Activated CD8-positive, alpha-beta T cell treated with anti-CD3 and anti-CD28 coated beads for 36 hours (primary cell): Measurements from ENCODE around the gene FSTL3. TPM values are rescaled to one million over a fixed set of nuclear protein-coding genes. Genes with fewer than 3 reads are reported as not detected.
A peak's percentile ranks its signal among the peaks of the same experiment; 100 is the strongest.

ENCODE experiments used
- ATAC-seq: fragments of 200-7000 bp; cut with Tn5 transposase; one replicate; pipeline ENCODE4 v1.10.0; 2021; ENCODE audit warnings: mild to moderate bottlenecking, moderate library complexity
- CTCF ChIA-PET: fragments of 350-600 bp; sonication (Branson Sonifier 250); formaldehyde crosslinking; loops from one replicate; lab custom pipeline; 2021; ENCODE audit warnings: antibody characterized with exemption; lab: Charles Lee
- POLR2A ChIA-PET: fragments of 350-600 bp; sonication (Branson Sonifier 250); formaldehyde crosslinking; loops from one replicate; lab custom pipeline; 2021; ENCODE audit warnings: antibody characterized with exemption; lab: Charles Lee
- DNase-seq: peaks from one replicate; pipeline ENCODE4 v3.0.0-alpha.2; 2020
- H3K27ac Mint-ChIP-seq: one replicate; pipeline ENCODE4 v1.8.0; 2021; ENCODE audit warnings: mild to moderate bottlenecking, mixed read lengths
- H3K27me3 Mint-ChIP-seq: one replicate; pipeline ENCODE4 v1.8.0; 2021; ENCODE audit warnings: mixed read lengths
- H3K36me3 Mint-ChIP-seq: one replicate; pipeline ENCODE4 v1.8.0; 2021; ENCODE audit warnings: low read depth, mixed read lengths
- H3K4me1 Mint-ChIP-seq: one replicate; pipeline ENCODE4 v1.8.0; 2021; ENCODE audit warnings: low read depth, mixed read lengths
- H3K4me3 Mint-ChIP-seq: one replicate; pipeline ENCODE4 v1.8.0; 2021; ENCODE audit warnings: mild to moderate bottlenecking, moderate library complexity, mixed read lengths
- H3K9me3 Mint-ChIP-seq: one replicate; pipeline ENCODE4 v1.8.0; 2021; ENCODE audit warnings: mixed read lengths
- intact Hi-C: fragments of 100-400 bp; cut with micrococcal nuclease; formaldehyde crosslinking; loops from one replicate; pipeline ENCODE4 v1.10.0; 2022
- total RNA-seq, 2 experiments: library from RNA; stranded (reverse); gene quantifications; one replicate each; pipeline ENCODE4 v1.2.3, GENCODE V29; 2021
- TF ChIP-seq, protein P1 (sequence below): fragments of 200-600 bp; IDR thresholded peaks from one replicate; pipeline ENCODE4 v1.8.0; 2022; ENCODE audit warnings: antibody characterized with exemption, mild to moderate bottlenecking

Gene FSTL3
- total RNA-seq, 2 experiments from 2014 or later, result 12.3 TPM

DNA sequence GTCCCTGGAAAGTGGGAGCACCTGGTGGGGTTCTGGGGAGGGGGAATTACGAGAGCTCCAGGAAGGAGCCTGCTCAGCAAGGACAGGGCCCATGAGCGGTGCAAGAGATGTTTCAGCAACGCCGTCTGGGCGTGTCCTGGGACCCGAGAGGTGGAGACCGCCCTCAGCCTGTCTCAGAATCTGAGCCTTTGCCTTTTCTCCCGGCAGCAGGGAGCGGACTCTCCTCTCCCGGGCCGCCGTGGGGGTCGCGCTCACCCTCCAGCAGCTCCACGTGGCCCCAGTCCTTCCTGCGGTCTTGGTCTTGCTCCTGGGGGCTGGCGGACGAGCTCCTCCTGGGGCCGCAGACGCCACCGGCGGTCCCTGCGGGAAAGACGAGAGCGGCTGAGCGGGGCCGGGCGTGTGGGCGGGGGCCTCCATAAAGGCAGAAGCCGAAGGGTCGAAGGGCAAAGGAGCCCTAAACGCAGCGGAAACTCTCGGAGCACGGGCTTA lies 43.6 kb upstream of the FSTL3 start:
- POLR2A ChIA-PET, result interaction anchor here (0.9 to 2.3 kb wide), 5 partner anchors 20 to 44 kb away, joined by 3 to 6 read pairs (median 3); partner anchors contain the start of gene RNF126
- Mint-ChIP-seq H3K27ac (peak overlapping the region; percentile 92), H3K9me3 (no peaks in the 10 kb centered on the region), H3K36me3 (peaks cover 34% of the 10 kb centered on the region), H3K4me1 (peaks cover 19% of the 10 kb centered on the region), H3K27me3 (no peaks in the 10 kb centered on the region), H3K4me3 (peak overlapping the region; percentile 98)
- peak; percentile 47 for ATAC-seq
- CTCF ChIA-PET, result interaction anchor here (1.7 to 2.6 kb wide), 2 partner anchors 48 to 100 kb away, joined by 5 to 9 read pairs; partner anchors contain the start of gene CDC34
- TF ChIP-seq, protein P1, sequence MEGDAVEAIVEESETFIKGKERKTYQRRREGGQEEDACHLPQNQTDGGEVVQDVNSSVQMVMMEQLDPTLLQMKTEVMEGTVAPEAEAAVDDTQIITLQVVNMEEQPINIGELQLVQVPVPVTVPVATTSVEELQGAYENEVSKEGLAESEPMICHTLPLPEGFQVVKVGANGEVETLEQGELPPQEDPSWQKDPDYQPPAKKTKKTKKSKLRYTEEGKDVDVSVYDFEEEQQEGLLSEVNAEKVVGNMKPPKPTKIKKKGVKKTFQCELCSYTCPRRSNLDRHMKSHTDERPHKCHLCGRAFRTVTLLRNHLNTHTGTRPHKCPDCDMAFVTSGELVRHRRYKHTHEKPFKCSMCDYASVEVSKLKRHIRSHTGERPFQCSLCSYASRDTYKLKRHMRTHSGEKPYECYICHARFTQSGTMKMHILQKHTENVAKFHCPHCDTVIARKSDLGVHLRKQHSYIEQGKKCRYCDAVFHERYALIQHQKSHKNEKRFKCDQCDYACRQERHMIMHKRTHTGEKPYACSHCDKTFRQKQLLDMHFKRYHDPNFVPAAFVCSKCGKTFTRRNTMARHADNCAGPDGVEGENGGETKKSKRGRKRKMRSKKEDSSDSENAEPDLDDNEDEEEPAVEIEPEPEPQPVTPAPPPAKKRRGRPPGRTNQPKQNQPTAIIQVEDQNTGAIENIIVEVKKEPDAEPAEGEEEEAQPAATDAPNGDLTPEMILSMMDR, result no peak
- peak; percentile 75 for DNase-seq
- intact Hi-C loops, result no loop called here

- TF ChIP-seq, protein P1, result no peak
- Mint-ChIP-seq H3K27ac (peak within 1 kb of the TSS; percentile 92), H3K27me3 (no peaks in the 10 kb centered on the region), H3K9me3 (no peaks in the 10 kb centered on the region), H3K4me3 (peak within 1 kb of the TSS; percentile 98), H3K36me3 (peaks cover 32% of the 10 kb centered on the region), H3K4me1 (peaks cover 20% of the 10 kb centered on the region)
- POLR2A ChIA-PET, result interaction anchor here (0.9 to 1.5 kb wide), 5 partner anchors 16 to 30 kb away, joined by 3 to 6 read pairs (median 4); partner anchors contain the start of gene RNF126
- CTCF ChIA-PET, result interaction anchor here (0.6 to 2.6 kb wide), 5 partner anchors 8 to 122 kb away, joined by 3 to 9 read pairs (median 5); partner anchors contain the start of gene CDC34
- intact Hi-C loops, result no loop called here
- DNase-seq, result peak; percentile 98
- ATAC-seq, result peak; percentile 96
Measured at GRCh38 chr19:633068-633785, 43.0 kb upstream of the FSTL3 start, which contains the start of gene POLRMT. POLRMT (minus strand) TSS chr19:633537; CDS start chr19:633512, 25 bp downstream.

GRCh38 chr19:633786-634639 lies 42.2 kb upstream of the FSTL3 start:
- Mint-ChIP-seq H3K27me3 (no peaks in the 10 kb centered on the region), H3K4me3 (peak overlapping the region; percentile 98), H3K4me1 (peaks cover 22% of the 10 kb centered on the region), H3K36me3 (peaks cover 24% of the 10 kb centered on the region), H3K27ac (peak overlapping the region; percentile 92), H3K9me3 (no peaks in the 10 kb centered on the region)
- TF ChIP-seq, protein P1, result no peak
- no peak for DNase-seq
- CTCF ChIA-PET, result interaction anchor here (0.6 to 2.6 kb wide), 5 partner anchors 9 to 123 kb away, joined by 3 to 9 read pairs (median 5); partner anchors contain the start of gene CDC34
- POLR2A ChIA-PET, result interaction anchor here (0.6 to 1.4 kb wide), 5 partner anchors 15 to 54 kb away, joined by 3 to 7 read pairs (median 4); partner anchors contain the start of gene RNF126
- peak; percentile 10 for ATAC-seq
- intact Hi-C loops, result no loop called here

DNA sequence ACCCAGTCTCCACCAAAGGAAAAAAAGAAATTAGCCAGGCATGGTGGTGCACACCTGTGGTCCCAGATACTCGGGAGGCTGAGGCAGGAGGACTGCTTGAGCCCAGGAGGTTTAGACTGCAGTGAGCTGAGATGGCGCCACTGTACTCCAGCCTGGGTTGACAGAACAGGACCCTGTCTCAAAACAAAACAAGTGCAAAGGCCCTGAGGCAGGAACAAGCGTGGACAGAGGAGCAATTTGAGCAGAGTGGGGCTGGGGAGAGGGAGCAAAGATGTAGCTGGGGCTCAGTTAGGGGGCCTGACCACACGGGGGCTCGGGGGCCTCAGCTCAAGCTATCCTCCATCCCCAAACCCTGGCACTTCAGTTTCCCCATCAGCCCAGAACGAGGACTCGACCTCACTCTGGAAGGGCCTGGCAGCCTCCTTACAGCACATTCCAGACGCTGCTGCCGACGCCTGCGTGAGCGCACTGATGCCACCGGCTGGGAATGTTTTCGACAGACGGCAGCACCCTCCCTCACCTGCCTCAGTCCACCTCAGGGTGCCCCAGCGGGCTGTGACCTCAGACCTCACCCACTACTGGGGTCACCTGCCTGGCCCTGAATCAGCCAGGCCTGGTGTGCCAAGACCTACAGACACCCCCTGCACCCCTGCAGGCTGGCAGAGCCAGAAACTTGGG lies 41.1 kb upstream of the FSTL3 start:
- no peak for ATAC-seq
- Mint-ChIP-seq H3K27me3 (no peaks in the 10 kb centered on the region), H3K4me3 (no peak overlapping the region), H3K4me1 (peaks cover 25% of the 10 kb centered on the region), H3K27ac (no peak overlapping the region), H3K36me3 (peaks cover 18% of the 10 kb centered on the region), H3K9me3 (no peaks in the 10 kb centered on the region)
- intact Hi-C loops, result no loop called here
- no peak for DNase-seq
- TF ChIP-seq, protein P1, result no peak
- ChIA-PET CTCF (interaction anchor here (1.7 to 2.6 kb wide), 2 partner anchors 103 to 124 kb away, joined by 5 to 9 read pairs; partner anchors contain the start of gene CDC34), POLR2A (interaction anchor here (0.6 to 1.3 kb wide), 3 partner anchors 22 to 55 kb away, joined by 3 to 7 read pairs (median 3); no protein-coding TSS in a partner anchor)
